K562 (cell line): Measurements from ENCODE around the gene GLTPD2. TPM values are rescaled to one million over a fixed set of nuclear protein-coding genes. Genes with fewer than 3 reads are reported as not detected.

ENCODE experiments used
- ATAC-seq: fragments of 200-7000 bp; cut with Tn5 transposase; 3 replicates; pipeline ENCODE4 v1.9.1; 2020; ENCODE audit warnings: moderate library complexity
- BruUV-seq: library from RNA; stranded (reverse); fragments of 400-500 nt; replicated peaks from 2 replicates; lab custom pipeline; 2021; lab: Mats Ljungman, UMichigan
- CTCF ChIA-PET: fragments of 300-600 bp; formaldehyde crosslinking; extraction: SDS; loops from one replicate; lab custom pipeline; 2021; ENCODE audit warnings: low intra/inter-chr PET ratio; lab: Yijun Ruan, JAX
- POLR2A ChIA-PET: fragments of 300-600, 350-650 bp; sonication (Branson Sonifier 250); formaldehyde crosslinking; extraction: SDS; loops from one replicate; lab custom pipeline; 2021; ENCODE audit warnings: antibody characterized with exemption, inconsistent platforms; lab: Yijun Ruan, JAX
- DNase-seq, 4 experiments: peaks; one replicate each; pipeline versions ENCODE4 v3.0.0 to v3.0.0-alpha.2; 2011 to 2018; ENCODE audit warnings: low spot score in 3 of 4, mixed read lengths in 3 of 4; ENCODE audit errors: extremely low read depth in 1 of 4
- FAIRE-seq: peaks from 2 replicates; lab custom pipeline; 2011; peaks lifted over from hg19 to GRCh38; lab: Jason Lieb, UNC
- H2AFZ ChIP-seq: 2 replicates; pipeline ENCODE4 v1.6.0; 2011; ENCODE audit warnings: low read depth, low read length, control low read depth, inconsistent platforms
- H3K27ac ChIP-seq: fragments of 200-600 bp; 3 replicates; pipeline ENCODE4 v1.8.0; 2011; ENCODE audit warnings: low read depth, mild to moderate bottlenecking, control low read depth, inconsistent platforms, low read length, moderate library complexity, mixed read lengths; ENCODE audit errors: extremely low read depth
- H3K27me3 ChIP-seq, 2 experiments: fragments of 300-600 bp in 1 of 2; 2 replicates in 1 of 2; 3 replicates in 1 of 2; pipeline versions ENCODE4 v1.6.0 to v1.8.0; 2011; ENCODE audit warnings: inconsistent platforms in 2 of 2, low read length in 2 of 2, mild to moderate bottlenecking in 1 of 2, mixed read lengths in 1 of 2, moderate library complexity in 1 of 2; ENCODE audit not compliant: control insufficient read depth in 2 of 2, insufficient read depth in 2 of 2
- H3K36me3 ChIP-seq: fragments of 300-600 bp; 3 replicates; pipeline ENCODE4 v1.8.0; 2011; ENCODE audit warnings: mild to moderate bottlenecking, low read length, inconsistent platforms; ENCODE audit not compliant: control insufficient read depth, insufficient read depth
- H3K4me1 ChIP-seq, 2 experiments: fragments of 200-600 bp in 1 of 2; replicated peaks in 1 of 2; 2 replicates in 1 of 2; 3 replicates in 1 of 2; pipeline versions ENCODE4 v1.5.1 to v1.8.0; 2011; ENCODE audit warnings: inconsistent platforms in 2 of 2, low read length in 2 of 2, mild to moderate bottlenecking in 1 of 2, mixed read lengths in 1 of 2, moderate library complexity in 1 of 2; ENCODE audit not compliant: control insufficient read depth in 2 of 2, insufficient read depth in 2 of 2
- H3K4me2 ChIP-seq: 2 replicates; pipeline ENCODE4 v1.6.1; 2011; ENCODE audit warnings: low read length, control low read depth, inconsistent platforms, mixed read lengths; ENCODE audit not compliant: insufficient read depth
- H3K4me3 ChIP-seq: fragments of 200-600 bp; sonication (generic), shearing (Covaris generic); 2 replicates; pipeline ENCODE4 v1.5.1; 2016; ENCODE audit warnings: control low read depth, inconsistent platforms
- H3K79me2 ChIP-seq: fragments of 200-600 bp; 3 replicates; pipeline ENCODE4 v1.8.0; 2011; ENCODE audit warnings: low read length, inconsistent platforms; ENCODE audit not compliant: control insufficient read depth, insufficient read depth
- H3K9ac ChIP-seq, 2 experiments: 2 replicates each; pipeline versions ENCODE4 v1.6.0 to v1.6.1; 2011; ENCODE audit warnings: low read depth in 2 of 2, low read length in 2 of 2, control low read depth in 1 of 2, inconsistent platforms in 1 of 2, mild to moderate bottlenecking in 1 of 2, mixed read lengths in 1 of 2; ENCODE audit not compliant: insufficient read depth in 1 of 2
- H3K9me1 ChIP-seq: one replicate; pipeline ENCODE4 v1.6.0; 2011; ENCODE audit warnings: inconsistent platforms, mild to moderate bottlenecking, low read length, moderate library complexity; ENCODE audit not compliant: control insufficient read depth, insufficient read depth
- H3K9me3 ChIP-seq: replicated peaks from 2 replicates; pipeline ENCODE4 v1.5.1; 2011; ENCODE audit warnings: low read depth, low read length, inconsistent platforms; ENCODE audit not compliant: control insufficient read depth, insufficient read depth
- H4K20me1 ChIP-seq: replicated peaks from 2 replicates; pipeline ENCODE4 v1.6.1; 2011; ENCODE audit warnings: low read length, inconsistent platforms, mixed read lengths; ENCODE audit not compliant: control insufficient read depth, insufficient read depth
- CUX1 ChIP-seq: fragments of 200-800 bp; sonication (Bioruptor generic); IDR thresholded peaks from 2 replicates; pipeline ENCODE4 v1.6.1; 2016; ENCODE audit warnings: missing genetic modification characterization, missing compliant biosample characterization
- FUS ChIP-seq: fragments of 200-400 bp; formaldehyde crosslinking; optimal IDR thresholded peaks from 2 replicates; pipeline ENCODE3; 2017; ENCODE audit warnings: low read depth, low read length
- HMGN3 ChIP-seq: IDR thresholded peaks from 2 replicates; pipeline ENCODE4 v1.6.1; 2011; ENCODE audit warnings: borderline replicate concordance, low read depth, mild to moderate bottlenecking, mixed read lengths, low read length; ENCODE audit not compliant: insufficient read length; ENCODE audit errors: extremely low read depth
- KLF10 ChIP-seq: fragments of 250-450 bp; sonication (Bioruptor Pico); IDR thresholded peaks from 2 replicates; pipeline ENCODE4 v1.6.1; 2021; ENCODE audit warnings: matching md5 sums
- MED1 ChIP-seq: sonication (generic); formaldehyde crosslinking; IDR thresholded peaks from 2 replicates; pipeline ENCODE4 v1.8.1; 2023; ENCODE audit warnings: missing genetic modification reagents, borderline replicate concordance
- NFIX ChIP-seq: fragments of 250-450 bp; sonication (Bioruptor Pico); IDR thresholded peaks from 2 replicates; pipeline ENCODE4 v1.4.0; 2020; ENCODE audit warnings: low read depth, mild to moderate bottlenecking, moderate library complexity
- PHB ChIP-seq: fragments of 250-450 bp; sonication (Bioruptor Pico); IDR thresholded peaks from 2 replicates; pipeline ENCODE4 v1.5.0; 2021
- PURB ChIP-seq: sonication (generic); formaldehyde crosslinking; IDR thresholded peaks from 2 replicates; pipeline ENCODE4 v1.9.0; 2021; ENCODE audit warnings: low read depth, mild to moderate bottlenecking, missing genetic modification reagents
- SETDB1 ChIP-seq: IDR thresholded peaks from one replicate; pipeline ENCODE4 v1.6.1; 2012; ENCODE audit warnings: low read length, control low read depth, inconsistent platforms
- ZNF592 ChIP-seq: fragments of 450-650 bp; IDR thresholded peaks from 2 replicates; pipeline ENCODE4 v1.6.1; 2017; ENCODE audit warnings: antibody characterized with exemption, mild to moderate bottlenecking
- WGBS: fragments of 100-300 bp; shearing (Covaris generic); methylation state at CpG from one replicate; pipeline ENCODE4 v1.1.6; 2016; ENCODE audit warnings: low coverage, mixed read lengths; ENCODE audit not compliant: insufficient coverage; ENCODE audit errors: missing lambda C conversion rate; 5-methylcytosine and 5-hydroxymethylcytosine counted together
- in situ Hi-C: fragments of 300-500 bp; cut with MboI; formaldehyde crosslinking; loops from 4 replicates; pipeline ENCODE4 v1.15.0; 2018; ENCODE audit warnings: inconsistent platforms, mixed read lengths
- intact Hi-C: fragments of 100-400 bp; cut with micrococcal nuclease; formaldehyde crosslinking; loops from 2 replicates; pipeline ENCODE4 v1.14.2; 2022
- polyA plus RNA-seq, 8 experiments: library from polyadenylated mRNA; depleted of rRNA in 4 of 8; stranded (reverse) in 5 of 8; unstranded in 3 of 8; fragments of >200 nt; fragmentation: Nextera tagmentation in 2 of 8; fragmentation: Illumina TruSeq in 1 of 8; extraction: Ambion mirVana in 2 of 8; extraction: Trizol in 1 of 8; gene quantifications; 2 replicates each; pipeline versions ENCODE4 v1.2.1 to v1.2.3, GENCODE V29; 2011 to 2014; ENCODE audit warnings: inconsistent platforms in 1 of 8, missing spikeins in 1 of 8
- total RNA-seq, 7 experiments: library from RNA; depleted of rRNA in 6 of 7; stranded (reverse); fragments of >200 nt in 6 of 7; fragmentation: Illumina TruSeq in 2 of 7; extraction: Trizol in 2 of 7; gene quantifications; 2 replicates each; pipeline versions ENCODE4 v1.2.1 to v1.2.3, GENCODE V29; 2011 to 2021; ENCODE audit warnings: low replicate concordance in 1 of 7
- TF ChIP-seq, protein P1 (sequence below): fragments of 250-450 bp; sonication (Bioruptor Pico); IDR thresholded peaks from 2 replicates; pipeline ENCODE4 v1.4.0; 2020; ENCODE audit warnings: mild to moderate bottlenecking, moderate library complexity, borderline replicate concordance

Gene GLTPD2
- total and polyA plus RNA-seq, 9 of the 15 experiments (the other 6 are each of a cell fraction or from before 2014, with no cell fraction given) = not detected

- Histone ChIP-seq H3K9ac (no peak overlapping the region), H3K9me3 (no peaks in the 10 kb centered on the region), H3K27ac (no peak overlapping the region), H3K4me1 (peaks cover 0 to 25% of the 10 kb centered on the region in 2 experiments; a peak in 2 of 5 replicates), H4K20me1 (no peaks in the 10 kb centered on the region), H3K79me2 (no peaks in the 10 kb centered on the region), H3K27me3 (peaks cover 15 to 49% of the 10 kb centered on the region in 2 experiments), H3K4me2 (no peak overlapping the region), H3K9me1 (no peaks in the 10 kb centered on the region), H2AFZ (no peak overlapping the region), H3K4me3 (no peak overlapping the region), H3K36me3 (no peaks in the 10 kb centered on the region)
- no TSS peak for BruUV-seq
- POLR2A ChIA-PET = no interaction called here
- no peak for FAIRE-seq
- in situ Hi-C loops (no loop called here), intact Hi-C loops (no loop called here)
- 13% methylated on average over 7 of the region's 9 CpGs for WGBS
- no peak for DNase-seq
- ATAC-seq = no peak
- CTCF ChIA-PET = no interaction called here
- no peak for TF ChIP-seq PHB (CRISPR knock-in tag)
- no peak for TF ChIP-seq SETDB1
- TF ChIP-seq HMGN3 = no peak
- TF ChIP-seq FUS = no peak
- no peak for TF ChIP-seq NFIX (CRISPR knock-in tag)
- TF ChIP-seq CUX1 (CRISPR knock-in tag) = no peak
- no peak for TF ChIP-seq PURB (CRISPR knock-in tag)
- TF ChIP-seq MED1 = no peak
- no peak for TF ChIP-seq ZNF592
- TF ChIP-seq KLF10 (CRISPR knock-in tag) = no peak
- TF ChIP-seq, protein P1, sequence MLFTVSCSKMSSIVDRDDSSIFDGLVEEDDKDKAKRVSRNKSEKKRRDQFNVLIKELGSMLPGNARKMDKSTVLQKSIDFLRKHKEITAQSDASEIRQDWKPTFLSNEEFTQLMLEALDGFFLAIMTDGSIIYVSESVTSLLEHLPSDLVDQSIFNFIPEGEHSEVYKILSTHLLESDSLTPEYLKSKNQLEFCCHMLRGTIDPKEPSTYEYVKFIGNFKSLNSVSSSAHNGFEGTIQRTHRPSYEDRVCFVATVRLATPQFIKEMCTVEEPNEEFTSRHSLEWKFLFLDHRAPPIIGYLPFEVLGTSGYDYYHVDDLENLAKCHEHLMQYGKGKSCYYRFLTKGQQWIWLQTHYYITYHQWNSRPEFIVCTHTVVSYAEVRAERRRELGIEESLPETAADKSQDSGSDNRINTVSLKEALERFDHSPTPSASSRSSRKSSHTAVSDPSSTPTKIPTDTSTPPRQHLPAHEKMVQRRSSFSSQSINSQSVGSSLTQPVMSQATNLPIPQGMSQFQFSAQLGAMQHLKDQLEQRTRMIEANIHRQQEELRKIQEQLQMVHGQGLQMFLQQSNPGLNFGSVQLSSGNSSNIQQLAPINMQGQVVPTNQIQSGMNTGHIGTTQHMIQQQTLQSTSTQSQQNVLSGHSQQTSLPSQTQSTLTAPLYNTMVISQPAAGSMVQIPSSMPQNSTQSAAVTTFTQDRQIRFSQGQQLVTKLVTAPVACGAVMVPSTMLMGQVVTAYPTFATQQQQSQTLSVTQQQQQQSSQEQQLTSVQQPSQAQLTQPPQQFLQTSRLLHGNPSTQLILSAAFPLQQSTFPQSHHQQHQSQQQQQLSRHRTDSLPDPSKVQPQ (CRISPR knock-in tag) = no peak
Measured at GRCh38 chr17:4742133-4742532, 46.6 kb upstream of the GLTPD2 start.
